PC-9 (cell line): ENCODE results near the gene NEDD9. TPM values are rescaled to one million over a fixed set of nuclear protein-coding genes. Genes with fewer than 3 reads are reported as not detected.

Source experiments
- BruUV-seq: library from RNA; stranded (reverse); fragments of 400-500 nt; replicated peaks from 2 replicates; lab custom pipeline; 2021; lab: Mats Ljungman, UMichigan
- CTCF ChIA-PET: fragments of 300-600 bp; sonication (Branson Sonifier 250); formaldehyde crosslinking; loops from one replicate; lab custom pipeline; 2022; ENCODE audit warnings: antibody characterized with exemption; lab: Charles Lee
- POLR2A ChIA-PET: fragments of 300-600 bp; sonication (Branson Sonifier 250); formaldehyde crosslinking; loops from one replicate; lab custom pipeline; 2022; ENCODE audit warnings: antibody characterized with exemption; ENCODE audit not compliant: unreplicated experiment; lab: Charles Lee
- DNase-seq, 2 experiments: peaks; one replicate each; pipeline versions ENCODE4 v3.0.0 to v3.0.0-alpha.2; 2015 to 2022; ENCODE audit warnings: mixed read lengths in 1 of 2
- H2AFZ ChIP-seq: fragments of 200-600 bp; sonication (generic); 2 replicates; pipeline ENCODE4 v1.8.1; 2017; ENCODE audit warnings: antibody characterized with exemption
- H3F3A ChIP-seq: fragments of 200-600 bp; sonication (generic); 2 replicates; pipeline ENCODE4 v1.8.1; 2017; ENCODE audit warnings: antibody characterized with exemption, mild to moderate bottlenecking, low read depth; ENCODE audit not compliant: insufficient read depth
- H3K27ac ChIP-seq: fragments of 200-600 bp; sonication (generic); 2 replicates; pipeline ENCODE4 v1.6.1; 2016; ENCODE audit warnings: mixed run types
- H3K27me3 ChIP-seq: fragments of 200-600 bp; sonication (generic); 2 replicates; pipeline ENCODE4 v1.6.1; 2016; ENCODE audit warnings: low read depth, mixed run types; ENCODE audit not compliant: insufficient read depth
- H3K36me3 ChIP-seq: fragments of 200-600 bp; sonication (generic); 2 replicates; pipeline ENCODE4 v1.6.1; 2016; ENCODE audit warnings: low read depth, mixed run types
- H3K4me1 ChIP-seq: fragments of 200-600 bp; sonication (generic); replicated peaks from 2 replicates; pipeline ENCODE4 v1.6.1; 2016; ENCODE audit warnings: mixed run types; ENCODE audit not compliant: insufficient read depth
- H3K4me2 ChIP-seq: fragments of 200-600 bp; sonication (generic); 2 replicates; pipeline ENCODE4 v1.6.1; 2017; ENCODE audit warnings: mixed run types
- H3K4me3 ChIP-seq: fragments of 200-600 bp; sonication (generic); 2 replicates; pipeline ENCODE4 v1.6.1; 2016; ENCODE audit warnings: mixed run types
- H3K79me2 ChIP-seq: fragments of 200-600 bp; sonication (generic); 2 replicates; pipeline ENCODE4 v1.6.1; 2017; ENCODE audit warnings: low read depth, mixed run types
- H3K9me2 ChIP-seq: fragments of 200-600 bp; sonication (generic); 2 replicates; pipeline ENCODE4 v1.8.1; 2017; ENCODE audit warnings: mild to moderate bottlenecking; ENCODE audit not compliant: insufficient read depth
- H3K9me3 ChIP-seq: fragments of 200-600 bp; sonication (generic); 2 replicates; pipeline ENCODE4 v1.8.1; 2016; ENCODE audit warnings: low read depth; ENCODE audit not compliant: insufficient read depth
- H4K20me1 ChIP-seq: fragments of 200-600 bp; sonication (generic); 2 replicates; pipeline ENCODE4 v1.8.1; 2017; ENCODE audit not compliant: insufficient read depth
- CTCF ChIP-seq: fragments of 200-600 bp; sonication (generic); conservative IDR thresholded peaks from 2 replicates; pipeline ENCODE4 v1.6.1; 2017; ENCODE audit warnings: mixed run types, antibody characterized with exemption, mild to moderate bottlenecking, moderate library complexity
- EZH2 ChIP-seq: fragments of 200-600 bp; sonication (generic); IDR thresholded peaks from 2 replicates; pipeline ENCODE4 v1.8.0; 2017; ENCODE audit warnings: antibody characterized with exemption, low read depth
- intact Hi-C: fragments of 100-400 bp; cut with micrococcal nuclease; formaldehyde crosslinking; loops from one replicate; pipeline ENCODE4 v1.10.0; 2022; ENCODE audit not compliant: unreplicated experiment
- total RNA-seq: library from RNA; stranded (reverse); gene quantifications from 2 replicates; pipeline ENCODE4 v1.2.3, GENCODE V29; 2021

Gene NEDD9
- total RNA-seq, 1 experiment from 2014 or later, result 57.5 TPM

- no peak overlapping the region for H3K27ac ChIP-seq
- no TSS peak for BruUV-seq
- H4K20me1 ChIP-seq, result no peaks in the 10 kb centered on the region
These were observed 79.9 kb downstream of the NEDD9 start for GRCh38 chr6:11152581-11152980.

GRCh38 chr6:11151488-11151887 is 81.0 kb downstream of the NEDD9 start:
- no peak for TF ChIP-seq CTCF
- no peak for TF ChIP-seq EZH2
- Histone ChIP-seq H3K9me2 (no peaks in the 10 kb centered on the region), H3K4me1 (no peaks in the 10 kb centered on the region), H3K4me3 (no peak overlapping the region), H3F3A (no peaks in the 10 kb centered on the region), H3K27ac (no peak overlapping the region), H3K27me3 (no peaks in the 10 kb centered on the region), H3K36me3 (no peaks in the 10 kb centered on the region), H3K79me2 (no peaks in the 10 kb centered on the region), H4K20me1 (no peaks in the 10 kb centered on the region), H3K4me2 (no peak overlapping the region), H2AFZ (no peak overlapping the region), H3K9me3 (no peaks in the 10 kb centered on the region)
- POLR2A ChIA-PET, result no interaction called here
- BruUV-seq, result no TSS peak
- intact Hi-C loops, result no loop called here
- no peak for DNase-seq
- CTCF ChIA-PET, result no interaction called here

More at GRCh38 chr6:11152581-11152980, 79.9 kb downstream of the NEDD9 start:
- CTCF ChIA-PET, result no interaction called here
- POLR2A ChIA-PET, result no interaction called here
- H2AFZ ChIP-seq, result no peak overlapping the region
- no peak for DNase-seq
- H3F3A ChIP-seq, result no peaks in the 10 kb centered on the region
- no peaks in the 10 kb centered on the region for H3K36me3 ChIP-seq
- no peaks in the 10 kb centered on the region for H3K79me2 ChIP-seq
- no peak for TF ChIP-seq CTCF
- no peak for TF ChIP-seq EZH2
- no peaks in the 10 kb centered on the region for H3K27me3 ChIP-seq
- intact Hi-C loops, result no loop called here
- no peaks in the 10 kb centered on the region for H3K9me2 ChIP-seq
- no peak overlapping the region for H3K4me3 ChIP-seq
- H3K4me2 ChIP-seq, result no peak overlapping the region
- no peaks in the 10 kb centered on the region for H3K9me3 ChIP-seq
- H3K4me1 ChIP-seq, result no peaks in the 10 kb centered on the region

- Histone ChIP-seq H3K4me3 (no peak overlapping the region), H3K27me3 (no peaks in the 10 kb centered on the region), H4K20me1 (no peaks in the 10 kb centered on the region), H2AFZ (no peak overlapping the region), H3K36me3 (no peaks in the 10 kb centered on the region), H3K9me3 (no peaks in the 10 kb centered on the region), H3K79me2 (no peaks in the 10 kb centered on the region), H3K4me1 (no peaks in the 10 kb centered on the region), H3K27ac (no peak overlapping the region), H3F3A (no peaks in the 10 kb centered on the region), H3K4me2 (no peak overlapping the region), H3K9me2 (no peaks in the 10 kb centered on the region)
- CTCF ChIA-PET, result no interaction called here
- TF ChIP-seq EZH2 (no peak), CTCF (no peak)
- intact Hi-C loops, result no loop called here
- DNase-seq, result no peak
- BruUV-seq, result no TSS peak
- POLR2A ChIA-PET, result interaction anchor here (0.6 kb wide), 1 partner anchor 129 kb away, joined by 3 read pairs; no protein-coding TSS in a partner anchor
These were observed 82.9 kb downstream of the NEDD9 start for GRCh38 chr6:11149551-11149950.
